Effector memory CD8-positive, alpha-beta T cell (primary cell): ENCODE data around the gene FXYD5.
"Not testable (repeated sequence)": the region's sequence is repeated elsewhere in the genome, so short reads cannot be mapped to it uniquely, and the experiment has no call there.

Source experiments
- ATAC-seq: fragments of 150-1000 bp; cut with Tn5 transposase; replicated peaks from 2 replicates; pipeline ENCODE4 v1.10.0; 2021; ENCODE audit warnings: mild to moderate bottlenecking, moderate library complexity
- DNase-seq, 3 experiments: peaks; one replicate each; pipeline ENCODE4 v3.0.0; 2021
- H3K27ac Mint-ChIP-seq, 2 donors: one replicate each; pipeline ENCODE4 v1.8.0; 2022; ENCODE audit warnings: mild to moderate bottlenecking in 2 of 2, mixed read lengths in 2 of 2, moderate library complexity in 2 of 2
- H3K27me3 Mint-ChIP-seq, 2 donors: one replicate each; pipeline ENCODE4 v1.8.0; 2022; ENCODE audit warnings: mixed read lengths in 2 of 2
- H3K36me3 Mint-ChIP-seq: one replicate; pipeline ENCODE4 v1.8.0; 2022; ENCODE audit warnings: mild to moderate bottlenecking, moderate library complexity, mixed read lengths; ENCODE audit not compliant: insufficient read depth
- H3K4me1 Mint-ChIP-seq, 2 donors: one replicate each; pipeline ENCODE4 v1.8.0; 2022; ENCODE audit warnings: low read depth in 2 of 2, mixed read lengths in 2 of 2
- H3K4me3 Mint-ChIP-seq, 2 donors: one replicate each; pipeline ENCODE4 v1.8.0; 2022; ENCODE audit warnings: mild to moderate bottlenecking in 2 of 2, mixed read lengths in 2 of 2, moderate library complexity in 2 of 2
- H3K9me3 Mint-ChIP-seq, 2 donors: one replicate each; pipeline ENCODE4 v1.8.0; 2022; ENCODE audit warnings: mixed read lengths in 2 of 2

Gene FXYD5

GRCh38 chr19:35171730-35172129 lies 17.2 kb downstream of the FXYD5 start:
- H3K4me3 Mint-ChIP-seq = peak overlapping the region in 1 of 2 donors; percentile 50
- peaks cover 11 to 24% of the 10 kb centered on the region in 2 donors for H3K4me1 Mint-ChIP-seq
- H3K27me3 Mint-ChIP-seq = no peaks in the 10 kb centered on the region
- no peaks in the 10 kb centered on the region for H3K9me3 Mint-ChIP-seq
- peak overlapping the region in 1 of 2 donors; percentile 85 for H3K27ac Mint-ChIP-seq
- peaks cover 32% of the 10 kb centered on the region for H3K36me3 Mint-ChIP-seq
- ATAC-seq (peak; percentile 43), DNase-seq (no peak)

GRCh38 chr19:35174226-35174625 lies 19.7 kb downstream of the FXYD5 start:
- DNase-seq = no peak
- Mint-ChIP-seq H3K4me1 (peaks cover 4 to 19% of the 10 kb centered on the region in 2 donors), H3K27ac (no peak overlapping the region), H3K36me3 (peaks cover 14% of the 10 kb centered on the region), H3K27me3 (no peaks in the 10 kb centered on the region), H3K4me3 (no peak overlapping the region), H3K9me3 (no peaks in the 10 kb centered on the region)
- ATAC-seq = no peak

GRCh38 chr19:35176181-35176570 lies 21.6 kb downstream of the FXYD5 start:
- peaks cover 7% of the 10 kb centered on the region for H3K36me3 Mint-ChIP-seq
- peaks cover 4 to 22% of the 10 kb centered on the region in 2 donors for H3K4me1 Mint-ChIP-seq
- H3K27ac Mint-ChIP-seq = peak overlapping the region in 1 of 2 donors; percentile 85
- no peak for ATAC-seq
- no peaks in the 10 kb centered on the region for H3K9me3 Mint-ChIP-seq
- H3K4me3 Mint-ChIP-seq = no peak overlapping the region
- H3K27me3 Mint-ChIP-seq = no peaks in the 10 kb centered on the region
- no peak for DNase-seq

GRCh38 chr19:35177377-35178274 lies 23.1 kb downstream of the FXYD5 start:
- Mint-ChIP-seq H3K9me3 (no peaks in the 10 kb centered on the region), H3K36me3 (peaks cover 2% of the 10 kb centered on the region), H3K27ac (no peak overlapping the region), H3K27me3 (no peaks in the 10 kb centered on the region), H3K4me1 (peaks cover 4 to 13% of the 10 kb centered on the region in 2 donors), H3K4me3 (no peak overlapping the region)
- DNase-seq = no peak
- ATAC-seq = no peak

- peaks cover 4 to 12% of the 10 kb centered on the region in 2 donors for H3K4me1 Mint-ChIP-seq
- no peaks in the 10 kb centered on the region for H3K9me3 Mint-ChIP-seq
- ATAC-seq (no peak), DNase-seq (no peak)
- H3K27me3 Mint-ChIP-seq = no peaks in the 10 kb centered on the region
- peaks cover 2% of the 10 kb centered on the region for H3K36me3 Mint-ChIP-seq
- H3K27ac Mint-ChIP-seq = no peak overlapping the region
- no peak overlapping the region for H3K4me3 Mint-ChIP-seq
These were observed 24.2 kb downstream of the FXYD5 start for GRCh38 chr19:35178701-35179100.

- ATAC-seq = no peak
These were observed 25.3 kb downstream of the FXYD5 start for GRCh38 chr19:35179830-35180229.

GRCh38 chr19:35181387-35181786 lies 26.9 kb downstream of the FXYD5 start:
- no peaks in the 10 kb centered on the region for H3K9me3 Mint-ChIP-seq
- H3K4me3 Mint-ChIP-seq = no peak overlapping the region
- H3K36me3 Mint-ChIP-seq = no peaks in the 10 kb centered on the region
- DNase-seq = no peak
- H3K27me3 Mint-ChIP-seq = no peaks in the 10 kb centered on the region
- no peak for ATAC-seq
- H3K27ac Mint-ChIP-seq = no peak overlapping the region
- peaks cover 0 to 5% of the 10 kb centered on the region in 2 donors for H3K4me1 Mint-ChIP-seq

More at GRCh38 chr19:35179830-35180229, 25.3 kb downstream of the FXYD5 start:
- no peak overlapping the region for H3K27ac Mint-ChIP-seq
- peaks cover 4 to 8% of the 10 kb centered on the region in 2 donors for H3K4me1 Mint-ChIP-seq
- no peaks in the 10 kb centered on the region for H3K9me3 Mint-ChIP-seq
- H3K36me3 Mint-ChIP-seq = peaks cover 2% of the 10 kb centered on the region
- no peak overlapping the region for H3K4me3 Mint-ChIP-seq
- no peaks in the 10 kb centered on the region for H3K27me3 Mint-ChIP-seq
- no peak for DNase-seq

GRCh38 chr19:35184267-35184666 lies 29.7 kb downstream of the FXYD5 start:
- no peak overlapping the region for H3K4me3 Mint-ChIP-seq
- ATAC-seq (no peak), DNase-seq (no peak)
- H3K9me3 Mint-ChIP-seq = no peaks in the 10 kb centered on the region
- peaks cover 0 to 2% of the 10 kb centered on the region in 2 donors for H3K4me1 Mint-ChIP-seq
- no peak overlapping the region for H3K27ac Mint-ChIP-seq
- H3K36me3 Mint-ChIP-seq = no peaks in the 10 kb centered on the region
- no peaks in the 10 kb centered on the region for H3K27me3 Mint-ChIP-seq

- ATAC-seq = no peak
These were observed 30.3 kb downstream of the FXYD5 start for GRCh38 chr19:35184884-35185283.

GRCh38 chr19:35194012-35194984 lies 39.8 kb downstream of the FXYD5 start:
- H3K4me3 Mint-ChIP-seq = no peak overlapping the region
- no peaks in the 10 kb centered on the region for H3K36me3 Mint-ChIP-seq
- ATAC-seq (no peak), DNase-seq (no peak)
- H3K4me1 Mint-ChIP-seq = peaks cover 4 to 10% of the 10 kb centered on the region in 2 donors
- H3K27me3 Mint-ChIP-seq = no peaks in the 10 kb centered on the region
- peak overlapping the region in 1 of 2 donors; percentile 26 for H3K27ac Mint-ChIP-seq
- H3K9me3 Mint-ChIP-seq = no peaks in the 10 kb centered on the region

More at GRCh38 chr19:35184884-35185283, 30.3 kb downstream of the FXYD5 start:
- no peak overlapping the region for H3K27ac Mint-ChIP-seq
- H3K36me3 Mint-ChIP-seq = no peaks in the 10 kb centered on the region
- no peaks in the 10 kb centered on the region for H3K9me3 Mint-ChIP-seq
- no peak overlapping the region for H3K4me3 Mint-ChIP-seq
- DNase-seq = no peak
- no peaks in the 10 kb centered on the region for H3K27me3 Mint-ChIP-seq
- H3K4me1 Mint-ChIP-seq = peaks cover 0 to under 1% of the 10 kb centered on the region in 2 donors

- no peaks in the 10 kb centered on the region for H3K27me3 Mint-ChIP-seq
- H3K9me3 Mint-ChIP-seq = no peaks in the 10 kb centered on the region
These were observed 41.3 kb downstream of the FXYD5 start for GRCh38 chr19:35195830-35196229.

GRCh38 chr19:35196861-35197260 lies 42.3 kb downstream of the FXYD5 start:
- H3K9me3 Mint-ChIP-seq, H3K4me3 Mint-ChIP-seq, ATAC-seq, H3K27ac Mint-ChIP-seq, DNase-seq, H3K36me3 Mint-ChIP-seq, H3K27me3 Mint-ChIP-seq: not testable (repeated sequence)
- peaks cover 10 to 12% of the 10 kb centered on the region in 2 donors for H3K4me1 Mint-ChIP-seq

More at GRCh38 chr19:35195830-35196229, 41.3 kb downstream of the FXYD5 start:
- DNase-seq = no peak
- Mint-ChIP-seq H3K27ac (no peak overlapping the region), H3K36me3 (no peaks in the 10 kb centered on the region), H3K4me1 (peaks cover 6 to 10% of the 10 kb centered on the region in 2 donors), H3K4me3 (no peak overlapping the region)
- no peak for ATAC-seq

- H3K27ac Mint-ChIP-seq = no peak overlapping the region
- H3K27me3 Mint-ChIP-seq = no peaks in the 10 kb centered on the region
- H3K4me1 Mint-ChIP-seq = peaks cover 20 to 24% of the 10 kb centered on the region in 2 donors
These were observed 44.9 kb downstream of the FXYD5 start for GRCh38 chr19:35199481-35199880.

More at GRCh38 chr19:35199481-35199880, 44.9 kb downstream of the FXYD5 start:
- ATAC-seq = no peak
- Mint-ChIP-seq H3K4me3 (no peak overlapping the region), H3K9me3 (no peaks in the 10 kb centered on the region), H3K36me3 (no peaks in the 10 kb centered on the region)
- no peak for DNase-seq
